SU-DHL-6 (cell line): Measurements from ENCODE around the gene PCK2.

ENCODE experiments used
- H2AFZ ChIP-seq: fragments of 200-600 bp; sonication (generic); 2 replicates; pipeline ENCODE4 v1.6.1; 2014; ENCODE audit warnings: low read depth, mild to moderate bottlenecking, moderate library complexity, mixed read lengths, antibody characterized with exemption, low read length; ENCODE audit not compliant: severe bottlenecking
- H3F3A ChIP-seq: fragments of 200-600 bp; shearing (Covaris generic); 2 replicates; pipeline ENCODE4 v1.6.0; 2016; ENCODE audit warnings: antibody characterized with exemption, mild to moderate bottlenecking; ENCODE audit not compliant: insufficient read depth
- H3K27ac ChIP-seq: fragments of 200-600 bp; sonication (generic); 2 replicates; pipeline ENCODE4 v1.5.1; 2016; ENCODE audit warnings: low read depth, mild to moderate bottlenecking, low read length, moderate library complexity, mixed read lengths
- H3K27me3 ChIP-seq: fragments of 200-600 bp; sonication (generic), shearing (Covaris generic); 2 replicates; pipeline ENCODE4 v1.6.0; 2014; ENCODE audit warnings: mild to moderate bottlenecking, low read length
- H3K36me3 ChIP-seq: fragments of 200-600 bp; sonication (generic); 2 replicates; pipeline ENCODE4 v1.6.1; 2014; ENCODE audit warnings: mild to moderate bottlenecking, low read length, mixed read lengths
- H3K4me2 ChIP-seq: fragments of 300-600, 200-600 bp; shearing (Covaris generic), sonication (generic); 2 replicates; pipeline ENCODE4 v1.6.0; 2014; ENCODE audit warnings: low read length, low read depth, mild to moderate bottlenecking; ENCODE audit not compliant: poor library complexity, severe bottlenecking
- H3K4me3 ChIP-seq: fragments of 200-600 bp; sonication (generic); 2 replicates; pipeline ENCODE4 v1.5.1; 2014; ENCODE audit warnings: antibody characterized with exemption, low read length, mild to moderate bottlenecking, mixed read lengths; ENCODE audit not compliant: insufficient read depth, poor library complexity, severe bottlenecking
- H3K79me2 ChIP-seq: fragments of 200-600 bp; sonication (generic); 2 replicates; pipeline ENCODE4 v1.6.1; 2014; ENCODE audit warnings: mild to moderate bottlenecking, low read length, moderate library complexity; ENCODE audit not compliant: insufficient read depth
- H3K9ac ChIP-seq: fragments of 200-600 bp; sonication (generic); 2 replicates; pipeline ENCODE4 v1.7.0; 2014; ENCODE audit warnings: mild to moderate bottlenecking, low read length
- H3K9me2 ChIP-seq: fragments of 200-600 bp; sonication (generic); replicated peaks from 2 replicates; pipeline ENCODE4 v1.6.1; 2014; ENCODE audit warnings: low read length; ENCODE audit not compliant: insufficient read depth
- H3K9me3 ChIP-seq: fragments of 200-600 bp; sonication (generic); 2 replicates; pipeline ENCODE4 v1.6.1; 2014; ENCODE audit warnings: low read length, mixed read lengths; ENCODE audit not compliant: insufficient read depth
- H4K20me1 ChIP-seq: fragments of 200-600 bp; sonication (generic); 2 replicates; pipeline ENCODE4 v1.6.1; 2014; ENCODE audit warnings: low read depth, mild to moderate bottlenecking, antibody characterized with exemption, low read length, moderate library complexity, mixed read lengths
- CTCF ChIP-seq: fragments of 200-600 bp; sonication (generic); IDR thresholded peaks from one replicate; pipeline ENCODE4 v1.5.1; 2017; ENCODE audit warnings: antibody characterized with exemption, mild to moderate bottlenecking, low read length, moderate library complexity; ENCODE audit not compliant: insufficient read depth, poor library complexity, severe bottlenecking
- EZH2phosphoT487 ChIP-seq: fragments of 200-600 bp; sonication (generic), shearing (Covaris generic); conservative IDR thresholded peaks from 2 replicates; pipeline ENCODE4 v1.6.1; 2018; ENCODE audit warnings: mild to moderate bottlenecking, antibody characterized with exemption, low read length, moderate library complexity, mixed read lengths

Gene PCK2

DNA sequence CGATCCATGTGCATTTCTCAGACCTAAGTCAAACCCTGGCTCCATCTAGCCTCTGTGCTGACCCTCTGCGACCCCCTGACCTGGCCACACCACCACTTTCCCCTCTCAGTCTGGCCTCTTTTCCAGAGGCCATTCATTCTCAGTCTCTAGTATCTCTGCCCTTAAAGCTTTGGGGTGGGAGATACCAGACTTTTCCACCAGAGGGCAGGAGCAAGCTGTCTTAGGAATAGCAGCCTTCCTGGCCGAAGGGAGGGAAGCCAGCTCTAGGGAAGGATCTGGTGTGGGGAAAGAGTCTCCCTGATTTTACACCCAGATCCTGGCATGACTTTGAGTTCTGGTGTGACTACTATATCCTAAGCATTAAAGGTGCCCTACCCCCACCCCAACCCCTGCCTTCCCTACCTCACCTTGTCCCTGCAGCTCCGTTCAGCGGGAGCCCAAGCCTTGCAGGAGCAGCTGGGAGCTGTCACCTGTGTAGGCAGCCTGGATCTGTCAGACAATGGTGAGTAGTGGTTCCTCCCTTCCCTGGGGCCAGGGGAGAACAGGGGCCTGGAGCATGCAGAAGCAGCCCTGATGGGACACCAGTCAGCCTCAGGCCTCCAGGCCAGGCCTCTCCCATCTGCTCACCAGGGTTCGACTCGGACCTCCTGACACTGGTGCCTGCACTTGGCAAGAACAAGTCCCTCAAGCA, 35.7 kb upstream of the PCK2 start:
- no peaks in the 10 kb centered on the region for H4K20me1 ChIP-seq
- H3F3A ChIP-seq: no peaks in the 10 kb centered on the region
- no peaks in the 10 kb centered on the region for H3K9me3 ChIP-seq
- TF ChIP-seq EZH2phosphoT487 (no peak), CTCF (peak; percentile 54)
- H2AFZ ChIP-seq: no peak overlapping the region
- H3K27me3 ChIP-seq: no peaks in the 10 kb centered on the region
- H3K79me2 ChIP-seq: no peaks in the 10 kb centered on the region
- H3K9me2 ChIP-seq: no peaks in the 10 kb centered on the region
- H3K27ac ChIP-seq: no peak overlapping the region
- H3K4me3 ChIP-seq: no peak overlapping the region
- no peaks in the 10 kb centered on the region for H3K36me3 ChIP-seq
- no peak overlapping the region for H3K9ac ChIP-seq
- H3K4me2 ChIP-seq: no peak overlapping the region

GRCh38 chr14:24058951-24059475, 35.1 kb upstream of the PCK2 start:
- no peaks in the 10 kb centered on the region for H3K36me3 ChIP-seq
- H3K9me2 ChIP-seq: no peaks in the 10 kb centered on the region
- no peak overlapping the region for H3K4me2 ChIP-seq
- H3F3A ChIP-seq: no peaks in the 10 kb centered on the region
- H3K9ac ChIP-seq: no peak overlapping the region
- H3K27ac ChIP-seq: no peak overlapping the region
- H2AFZ ChIP-seq: no peak overlapping the region
- no peaks in the 10 kb centered on the region for H3K27me3 ChIP-seq
- TF ChIP-seq EZH2phosphoT487 (no peak), CTCF (no peak)
- no peak overlapping the region for H3K4me3 ChIP-seq
- no peaks in the 10 kb centered on the region for H4K20me1 ChIP-seq
- H3K79me2 ChIP-seq: no peaks in the 10 kb centered on the region
- no peaks in the 10 kb centered on the region for H3K9me3 ChIP-seq

DNA sequence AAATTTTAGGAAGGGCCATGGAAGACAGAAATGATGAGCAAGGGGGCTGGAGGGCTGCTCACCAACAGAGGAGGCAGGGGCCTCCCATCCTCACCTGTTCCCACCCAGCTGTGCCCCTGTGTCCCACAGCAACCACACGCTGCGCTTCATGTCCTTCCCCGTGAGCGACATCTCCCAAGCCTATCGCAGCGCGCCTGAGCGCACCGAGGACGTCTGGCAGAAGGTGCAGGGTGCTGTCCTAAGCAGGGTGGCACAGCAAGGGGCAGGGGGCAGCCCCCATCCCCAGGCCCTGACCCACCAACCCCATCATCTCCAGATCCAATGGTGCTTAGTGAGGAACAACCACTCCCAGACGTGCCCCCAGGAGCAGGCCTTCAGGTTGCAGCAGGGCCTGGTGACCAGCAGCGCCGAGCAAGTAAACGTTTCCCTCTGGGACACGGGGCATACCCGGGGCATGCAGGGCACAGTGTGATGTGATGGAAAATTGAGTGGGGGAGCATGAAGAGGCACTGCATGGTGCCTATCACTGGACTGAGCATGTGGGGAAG, 34.2 kb upstream of the PCK2 start:
- TF ChIP-seq EZH2phosphoT487: no peak
- TF ChIP-seq CTCF: no peak
- no peak overlapping the region for H3K9ac ChIP-seq
- H3K27me3 ChIP-seq: no peaks in the 10 kb centered on the region
- no peaks in the 10 kb centered on the region for H4K20me1 ChIP-seq
- H3F3A ChIP-seq: no peaks in the 10 kb centered on the region
- H3K9me3 ChIP-seq: no peaks in the 10 kb centered on the region
- no peak overlapping the region for H3K27ac ChIP-seq
- no peaks in the 10 kb centered on the region for H3K36me3 ChIP-seq
- H3K9me2 ChIP-seq: no peaks in the 10 kb centered on the region
- H3K4me3 ChIP-seq: no peak overlapping the region
- H3K79me2 ChIP-seq: no peaks in the 10 kb centered on the region
- H3K4me2 ChIP-seq: no peak overlapping the region
- no peak overlapping the region for H2AFZ ChIP-seq
